Caco-2 (cell line): Measurements from ENCODE around the gene KIF3A. TPM values are rescaled to one million over a fixed set of nuclear protein-coding genes. Genes with fewer than 3 reads are reported as not detected.

ENCODE experiments used
- BruUV-seq: library from RNA; stranded (reverse); fragments of 400-500 nt; replicated peaks from 2 replicates; lab custom pipeline; 2021; lab: Mats Ljungman, UMichigan
- CTCF ChIA-PET: fragments of 300-600 bp; sonication (Branson Sonifier 250); formaldehyde crosslinking; loops from one replicate; lab custom pipeline; 2022; ENCODE audit warnings: antibody characterized with exemption; lab: Charles Lee
- POLR2A ChIA-PET: fragments of 300-600 bp; sonication (Branson Sonifier 250); formaldehyde crosslinking; loops from one replicate; lab custom pipeline; 2022; ENCODE audit warnings: antibody characterized with exemption; lab: Charles Lee
- DNase-seq, 2 experiments: peaks; one replicate each; pipeline versions ENCODE4 v3.0.0 to v3.0.0-alpha.2; 2020 to 2022
- H3K27me3 ChIP-seq: replicated peaks from 2 replicates; pipeline ENCODE4 v1.6.0; 2011; ENCODE audit warnings: low read length; ENCODE audit not compliant: control insufficient read depth, insufficient read depth
- H3K36me3 ChIP-seq: 2 replicates; pipeline ENCODE4 v1.5.1; 2011; ENCODE audit warnings: low read length; ENCODE audit not compliant: control insufficient read depth, insufficient read depth
- H3K4me1 ChIP-seq: fragments of 250-450 bp; sonication (Bioruptor Pico); 2 replicates; pipeline ENCODE4 v1.5.1; 2020; ENCODE audit warnings: mild to moderate bottlenecking
- H3K4me3 ChIP-seq: 2 replicates; pipeline ENCODE4 v1.5.1; 2011; ENCODE audit warnings: low read depth, mild to moderate bottlenecking, control low read depth, low read length
- H3K9me3 ChIP-seq: fragments of 250-450 bp; sonication (Bioruptor Pico); 2 replicates; pipeline ENCODE4 v1.5.1; 2020; ENCODE audit warnings: mild to moderate bottlenecking, moderate library complexity
- H3K27ac Mint-ChIP-seq: one replicate; pipeline ENCODE4 v1.8.0; 2022; ENCODE audit warnings: mixed read lengths; ENCODE audit not compliant: unreplicated experiment
- H3K27me3 Mint-ChIP-seq: one replicate; pipeline ENCODE4 v1.8.0; 2022; ENCODE audit warnings: mixed read lengths; ENCODE audit not compliant: insufficient read depth, unreplicated experiment
- H3K36me3 Mint-ChIP-seq: one replicate; pipeline ENCODE4 v1.8.0; 2022; ENCODE audit warnings: mild to moderate bottlenecking, mixed read lengths; ENCODE audit not compliant: insufficient read depth, unreplicated experiment
- H3K4me1 Mint-ChIP-seq: one replicate; pipeline ENCODE4 v1.8.0; 2022; ENCODE audit warnings: low read depth, mixed read lengths; ENCODE audit not compliant: unreplicated experiment
- H3K4me3 Mint-ChIP-seq: one replicate; pipeline ENCODE4 v1.8.0; 2022; ENCODE audit warnings: mild to moderate bottlenecking, moderate library complexity, mixed read lengths; ENCODE audit not compliant: unreplicated experiment
- H3K9me3 Mint-ChIP-seq: one replicate; pipeline ENCODE4 v1.8.0; 2022; ENCODE audit warnings: mixed read lengths; ENCODE audit not compliant: unreplicated experiment
- CTCF ChIP-seq, 2 experiments: fragments of 200-600 bp in 1 of 2; IDR thresholded peaks; 1 replicate in 1 of 2; 2 replicates in 1 of 2; pipeline versions ENCODE4 v1.5.1 to v1.8.0; 2011 to 2022; ENCODE audit warnings: antibody characterized with exemption in 1 of 2, control low read depth in 1 of 2, inconsistent platforms in 1 of 2, low read depth in 1 of 2, low read length in 1 of 2, mild to moderate bottlenecking in 1 of 2, moderate library complexity in 1 of 2; ENCODE audit not compliant: insufficient read depth in 1 of 2, severe bottlenecking in 1 of 2, unreplicated experiment in 1 of 2
- intact Hi-C: fragments of 100-400 bp; cut with micrococcal nuclease; formaldehyde crosslinking; loops from one replicate; pipeline ENCODE4 v1.10.0; 2022; ENCODE audit not compliant: unreplicated experiment
- total RNA-seq: library from RNA; stranded (reverse); gene quantifications from 2 replicates; pipeline ENCODE4 v1.2.3, GENCODE V29; 2022

Gene KIF3A
- total RNA-seq, 1 experiment from 2014 or later = 12.7 TPM

GRCh38 chr5:132667761-132668705 is 69.3 kb downstream of the KIF3A start:
- no TSS peak for BruUV-seq
- no peak overlapping the region for H3K4me3 Mint-ChIP-seq
- intact Hi-C loops = no loop called here
- H3K36me3 Mint-ChIP-seq = peaks cover 7% of the 10 kb centered on the region
- CTCF ChIA-PET = no interaction called here
- H3K4me3 ChIP-seq = no peak overlapping the region
- DNase-seq = no peak
- H3K4me1 ChIP-seq = peaks cover 27% of the 10 kb centered on the region
- H3K9me3 Mint-ChIP-seq = no peaks in the 10 kb centered on the region
- no peak for TF ChIP-seq CTCF (IDR thresholded peaks at IDR 0.05; ENCODE audit: insufficient read depth in 1 of 2, low read depth in 1 of 2, low read length in 1 of 2, severe bottlenecking in 1 of 2, unreplicated experiment in 1 of 2)
- H3K27me3 Mint-ChIP-seq = no peaks in the 10 kb centered on the region
- no peaks in the 10 kb centered on the region for H3K27me3 ChIP-seq
- H3K9me3 ChIP-seq = no peaks in the 10 kb centered on the region
- peaks cover 27% of the 10 kb centered on the region for H3K4me1 Mint-ChIP-seq
- H3K36me3 ChIP-seq = no peaks in the 10 kb centered on the region
- POLR2A ChIA-PET = no interaction called here
- H3K27ac Mint-ChIP-seq = no peak overlapping the region

- Histone ChIP-seq H3K27me3 (no peaks in the 10 kb centered on the region), H3K4me3 (no peak overlapping the region), H3K36me3 (no peaks in the 10 kb centered on the region), H3K9me3 (no peaks in the 10 kb centered on the region), H3K4me1 (peaks cover 27% of the 10 kb centered on the region)
- POLR2A ChIA-PET = no interaction called here
- no peak for DNase-seq
- Mint-ChIP-seq H3K27ac (no peak overlapping the region), H3K4me3 (no peak overlapping the region), H3K9me3 (no peaks in the 10 kb centered on the region), H3K27me3 (no peaks in the 10 kb centered on the region), H3K36me3 (peaks cover 7% of the 10 kb centered on the region), H3K4me1 (peaks cover 27% of the 10 kb centered on the region)
- CTCF ChIA-PET = no interaction called here
- intact Hi-C loops = no loop called here
- no peak for TF ChIP-seq CTCF (IDR thresholded peaks at IDR 0.05; ENCODE audit: insufficient read depth in 1 of 2, low read depth in 1 of 2, low read length in 1 of 2, severe bottlenecking in 1 of 2, unreplicated experiment in 1 of 2)
- BruUV-seq = no TSS peak
These were observed 70.0 kb downstream of the KIF3A start for GRCh38 chr5:132667309-132667708.

- ChIA-PET CTCF (no interaction called here), POLR2A (no interaction called here)
- Mint-ChIP-seq H3K27ac (no peak overlapping the region), H3K27me3 (no peaks in the 10 kb centered on the region), H3K36me3 (peaks cover 7% of the 10 kb centered on the region), H3K9me3 (no peaks in the 10 kb centered on the region), H3K4me1 (peaks cover 27% of the 10 kb centered on the region), H3K4me3 (no peak overlapping the region)
- Histone ChIP-seq H3K36me3 (no peaks in the 10 kb centered on the region), H3K27me3 (no peaks in the 10 kb centered on the region), H3K9me3 (no peaks in the 10 kb centered on the region), H3K4me3 (no peak overlapping the region), H3K4me1 (peaks cover 27% of the 10 kb centered on the region)
- no TSS peak for BruUV-seq
- intact Hi-C loops = no loop called here
- DNase-seq = no peak
- TF ChIP-seq CTCF (IDR thresholded peaks at IDR 0.05; ENCODE audit: insufficient read depth in 1 of 2, low read depth in 1 of 2, low read length in 1 of 2, severe bottlenecking in 1 of 2, unreplicated experiment in 1 of 2) = no peak
These were observed 70.8 kb downstream of the KIF3A start for GRCh38 chr5:132666310-132667123.
